Activated T-helper 9 cell treated with anti-CD3 and anti-CD28 coated beads, Interleukin-2, amount 50 U/mL, for 16 hours (primary cell): Measurements from ENCODE around the gene TOX3.

Experiments used
- DNase-seq: peaks from one replicate; pipeline ENCODE4 v3.0.0-alpha.2; 2020; ENCODE audit warnings: low read depth

TOX3 gene

DNA sequence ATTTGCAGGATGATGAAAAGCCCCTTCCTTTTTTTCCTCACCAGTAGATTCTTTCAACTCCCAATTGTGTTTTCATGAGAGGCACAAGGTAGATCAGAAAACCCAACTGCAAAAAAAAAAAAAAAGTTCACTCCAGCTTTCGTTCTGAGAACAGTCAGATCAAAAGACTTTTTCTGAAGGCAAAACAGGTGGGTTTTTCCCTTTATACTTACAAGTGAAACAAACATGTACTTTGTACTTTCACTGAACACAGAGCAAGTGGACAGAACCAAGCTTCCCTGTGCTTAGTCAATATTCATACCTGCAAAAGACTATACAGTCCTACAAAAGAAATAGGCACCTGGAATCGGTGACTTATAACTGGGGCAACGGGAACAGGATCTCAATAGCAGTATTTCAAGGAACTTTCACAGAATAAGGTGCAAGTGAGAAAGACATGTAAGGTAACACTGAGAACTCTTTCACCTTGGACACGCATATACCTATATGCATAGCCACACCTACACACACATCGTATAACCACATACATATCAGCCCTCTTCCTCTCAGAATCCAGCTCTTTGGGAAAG lies 54.1 kb downstream of the TOX3 start:
- no peak for DNase-seq

DNA sequence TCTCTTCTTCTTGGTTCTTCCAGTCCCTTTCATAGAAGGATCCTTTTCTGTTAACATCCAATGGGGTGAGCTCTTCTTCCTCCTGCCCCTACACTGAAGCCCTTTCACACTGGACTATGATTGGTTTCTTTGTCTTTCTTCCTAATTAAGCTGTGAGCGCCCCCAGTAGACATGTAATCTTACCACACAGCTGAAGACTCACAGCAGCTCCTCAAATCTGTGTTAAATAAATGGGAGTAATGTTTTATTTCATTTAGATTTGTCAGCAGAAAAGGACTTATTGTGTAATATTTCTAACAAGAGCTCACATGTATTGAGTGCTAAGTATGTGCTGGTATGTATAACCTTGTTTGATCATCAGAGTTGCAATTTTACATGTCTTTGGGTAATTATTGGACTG lies 55.7 kb downstream of the TOX3 start:
- no peak for DNase-seq

DNA sequence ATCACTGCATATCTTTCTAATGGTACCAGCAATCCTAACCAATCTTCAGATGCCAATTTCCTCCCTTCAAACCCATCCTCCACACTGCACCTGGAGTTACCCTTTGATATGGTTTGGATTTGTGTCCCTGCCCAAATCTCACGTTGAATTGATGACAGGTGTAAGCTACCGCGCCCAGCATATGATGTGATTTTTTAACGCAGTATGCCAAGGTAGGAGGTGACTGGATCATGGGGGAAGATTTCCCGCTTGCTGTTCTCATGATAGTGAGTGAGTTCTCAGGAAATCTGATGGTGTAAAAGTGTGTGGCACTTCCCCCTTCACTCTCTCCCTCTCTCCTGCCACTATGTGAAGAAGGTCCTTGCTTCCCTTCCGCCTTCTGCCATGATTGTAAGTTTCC lies 57.0 kb downstream of the TOX3 start:
- no peak for DNase-seq

DNA sequence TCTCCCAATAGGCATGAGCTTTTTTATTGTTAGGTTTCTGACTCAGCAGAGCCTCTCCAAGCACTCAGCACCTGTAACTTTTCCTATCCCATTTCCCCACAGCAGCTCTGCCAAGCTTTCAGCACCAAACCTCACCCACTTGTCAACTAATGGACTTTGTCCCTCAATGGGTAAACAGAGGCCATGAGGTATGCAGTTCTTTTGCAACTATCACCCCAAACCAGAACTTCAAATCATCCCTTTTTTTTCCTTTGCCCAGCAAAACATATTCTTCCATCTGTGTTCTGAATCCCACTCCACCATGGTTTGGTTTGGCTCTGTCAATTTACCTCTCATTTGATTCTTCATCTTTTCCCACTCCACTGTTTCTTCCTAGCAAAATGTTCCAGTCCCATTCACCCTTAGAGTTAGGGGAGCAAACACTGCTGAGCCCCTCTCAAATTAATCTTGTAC lies 58.1 kb downstream of the TOX3 start:
- no peak for DNase-seq

DNA sequence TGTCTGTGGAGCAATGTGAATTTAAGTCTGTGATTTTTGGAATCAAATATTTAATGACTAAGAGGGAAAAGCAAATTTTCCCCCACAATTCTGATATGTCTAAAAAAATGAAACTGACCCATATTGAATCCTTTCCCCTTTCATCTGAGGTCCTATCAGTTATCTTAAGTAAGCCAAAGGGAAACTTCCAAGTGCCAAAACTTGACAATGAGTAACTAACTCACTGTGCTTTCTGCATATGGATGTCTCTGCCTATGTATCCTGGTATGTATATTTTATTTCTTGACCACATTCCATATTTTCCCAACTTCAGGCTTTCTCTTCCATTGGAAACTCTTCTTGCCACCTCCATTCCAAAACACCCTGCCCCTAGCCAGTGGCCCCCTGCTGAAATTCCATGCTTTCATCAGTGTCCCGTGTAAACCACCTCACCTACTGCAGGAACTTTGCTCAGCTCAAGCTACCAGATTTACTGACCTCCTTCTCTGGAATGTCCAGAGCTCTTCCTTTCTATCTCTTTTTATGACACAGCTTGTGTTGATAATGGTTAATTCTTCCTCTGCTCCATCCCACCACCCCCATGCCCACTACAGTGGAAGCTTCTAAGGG lies 59.0 kb downstream of the TOX3 start:
- no peak for DNase-seq

DNA sequence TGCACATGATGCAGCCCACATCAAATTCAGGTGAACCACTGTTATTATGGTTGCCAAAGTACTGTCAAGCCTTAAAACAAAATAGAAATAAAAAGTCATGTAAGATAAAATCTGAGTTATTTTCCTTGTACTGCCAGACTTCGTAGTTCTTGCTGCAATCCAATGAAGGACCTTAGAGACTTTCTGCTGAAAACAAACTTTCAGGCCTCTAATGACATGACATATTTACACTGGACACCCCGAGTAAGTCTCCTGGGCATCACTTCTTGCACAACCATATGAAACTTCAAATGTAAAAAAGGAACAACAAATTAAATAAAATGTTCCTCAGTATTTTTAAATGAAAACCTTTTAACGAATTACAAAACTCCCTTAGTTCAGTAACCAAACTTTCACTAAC lies 66.7 kb downstream of the TOX3 start:
- no peak for DNase-seq

DNA sequence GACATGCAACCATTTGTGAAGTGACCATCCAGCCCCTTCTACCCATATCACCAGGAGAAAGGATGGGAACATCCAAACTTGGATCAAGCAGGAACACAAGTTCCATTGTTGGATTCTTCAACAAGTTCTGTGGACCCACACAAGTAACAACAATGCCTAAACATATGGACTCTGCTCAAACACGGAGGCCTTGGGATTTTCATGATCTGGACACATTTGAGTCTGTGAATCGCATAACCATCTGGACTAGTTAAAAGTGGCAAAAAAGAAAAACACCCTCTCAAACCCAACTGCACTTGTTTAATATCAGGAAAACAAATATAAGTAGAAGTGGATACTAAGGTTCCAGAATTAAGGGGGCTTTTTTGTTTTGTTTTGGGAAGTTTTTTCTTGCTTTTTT lies 70.8 kb downstream of the TOX3 start:
- no peak for DNase-seq

DNA sequence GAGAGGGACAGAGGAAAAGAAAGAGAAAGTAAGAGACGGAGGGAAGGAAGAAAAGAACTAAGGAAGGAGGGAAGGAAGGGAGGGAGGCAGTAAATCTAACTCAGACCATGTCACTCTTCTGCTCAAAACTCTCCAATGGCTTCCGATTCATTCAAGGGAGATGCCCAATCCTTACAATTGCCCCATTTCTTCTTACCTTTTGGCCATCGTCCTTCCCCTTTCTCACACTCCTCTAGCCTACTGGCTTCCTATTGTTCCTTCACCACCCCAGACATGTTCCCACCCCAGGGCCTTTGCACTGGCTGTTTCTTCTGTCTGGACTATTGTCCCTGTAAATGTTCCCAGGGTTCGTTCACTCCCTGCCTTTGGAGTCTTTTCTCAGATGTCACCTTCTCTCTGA lies 72.3 kb downstream of the TOX3 start:
- DNase-seq: no peak

DNA sequence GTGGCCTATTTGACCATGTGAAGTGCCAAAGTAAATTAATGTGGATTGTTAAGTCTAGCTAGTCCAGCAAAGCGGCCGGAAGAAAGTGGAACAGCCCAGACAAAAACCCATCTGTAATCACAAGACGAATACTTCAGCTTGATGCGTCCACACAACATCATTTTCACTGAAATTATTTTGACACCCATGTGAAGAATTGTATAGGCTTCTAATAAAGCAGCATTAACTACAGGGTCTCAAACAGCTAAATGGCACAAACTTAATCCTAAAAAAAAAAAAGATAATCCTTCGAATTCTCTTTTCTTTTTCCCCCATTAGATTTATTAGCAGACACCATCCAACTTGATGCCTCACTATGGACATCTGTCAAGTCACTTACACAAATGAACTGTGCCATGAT lies 73.8 kb downstream of the TOX3 start:
- no peak for DNase-seq

DNA sequence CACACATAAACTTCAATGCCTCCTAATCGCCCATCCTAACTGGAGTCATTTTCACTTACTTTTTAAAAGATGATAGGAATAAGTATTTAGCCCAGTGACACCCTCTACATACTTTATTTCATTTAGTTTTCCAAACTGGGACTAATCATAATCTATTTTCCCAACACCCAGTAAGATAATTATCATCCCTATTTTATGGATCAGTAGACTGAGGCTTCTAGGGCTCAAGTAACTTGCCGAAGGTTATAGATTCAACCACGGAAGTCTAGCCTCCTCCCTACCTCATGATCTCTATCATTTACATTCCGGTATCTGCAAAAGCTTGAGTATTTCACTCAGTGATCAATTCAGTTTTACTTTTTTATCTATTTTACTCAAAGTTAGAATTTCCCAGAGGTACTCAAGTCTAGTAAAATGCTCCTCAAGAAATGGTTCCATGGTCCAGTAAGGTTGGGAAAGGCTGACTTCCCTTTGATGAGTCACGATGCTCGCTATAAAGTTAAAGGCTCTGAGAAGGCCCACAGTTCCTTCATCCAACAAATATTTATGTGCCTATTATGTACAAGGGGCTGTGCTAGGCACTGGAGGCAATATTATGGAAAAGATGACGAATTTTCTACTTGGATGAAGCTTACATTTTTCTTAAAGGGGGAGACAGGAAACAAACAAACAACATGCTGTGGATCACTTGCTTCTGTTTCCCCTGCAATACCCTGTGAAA lies 75.1 kb downstream of the TOX3 start:
- no peak for DNase-seq

DNA sequence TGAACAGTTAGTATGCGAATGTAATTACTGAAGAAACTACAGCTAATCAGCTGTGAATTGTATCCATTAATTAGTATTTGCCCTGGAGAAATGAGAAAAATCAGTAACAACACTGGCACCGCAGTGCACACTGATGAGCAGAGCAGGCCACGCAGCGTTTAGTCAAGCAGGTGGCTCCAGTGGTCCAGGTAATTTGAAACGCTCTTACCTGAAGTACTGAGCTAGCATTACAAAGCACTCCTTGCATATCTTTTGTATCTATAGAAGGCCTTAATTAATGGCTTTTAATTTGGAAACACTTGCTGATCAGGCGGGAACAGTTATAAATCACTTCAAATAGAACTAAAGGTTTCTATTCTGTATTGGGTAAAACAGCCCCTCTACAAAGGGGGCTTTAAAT lies 76.4 kb downstream of the TOX3 start:
- DNase-seq: no peak

DNA sequence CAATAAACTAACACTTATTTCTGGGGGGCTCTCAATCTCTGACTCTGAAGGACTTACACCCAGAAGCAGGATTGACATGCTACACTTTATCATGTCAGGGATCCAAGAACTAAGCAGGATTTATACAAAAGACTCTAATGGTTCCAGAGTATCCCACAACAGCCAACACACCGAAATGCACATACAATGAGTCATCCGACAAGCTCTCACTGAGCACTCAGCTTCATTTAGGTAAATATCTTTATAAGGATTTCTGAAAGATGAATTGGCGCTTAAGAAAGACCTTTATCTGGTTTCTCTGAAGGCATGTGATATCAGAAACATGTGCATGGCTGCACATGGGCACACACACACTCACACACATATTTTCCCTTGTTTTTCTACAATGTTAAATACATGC lies 77.2 kb downstream of the TOX3 start:
- DNase-seq: no peak

DNA sequence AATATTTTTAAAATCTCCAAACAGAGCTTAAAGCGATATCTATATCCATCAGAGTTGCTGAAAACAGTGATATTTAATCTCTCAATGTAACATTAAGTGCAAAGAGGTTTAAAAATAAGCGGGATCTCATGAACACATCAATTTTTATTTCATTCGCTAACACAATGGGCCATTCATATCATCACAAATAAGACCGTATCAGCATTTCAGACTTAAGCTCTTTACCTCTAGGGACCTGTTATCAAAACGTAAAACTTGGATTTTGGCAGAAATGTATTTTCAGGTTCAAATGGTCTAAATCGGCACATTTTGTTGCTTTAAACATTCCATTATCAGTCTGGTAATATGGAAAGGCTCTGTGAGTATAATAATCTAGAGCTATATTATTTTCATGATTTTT lies 77.9 kb downstream of the TOX3 start:
- DNase-seq: no peak

DNA sequence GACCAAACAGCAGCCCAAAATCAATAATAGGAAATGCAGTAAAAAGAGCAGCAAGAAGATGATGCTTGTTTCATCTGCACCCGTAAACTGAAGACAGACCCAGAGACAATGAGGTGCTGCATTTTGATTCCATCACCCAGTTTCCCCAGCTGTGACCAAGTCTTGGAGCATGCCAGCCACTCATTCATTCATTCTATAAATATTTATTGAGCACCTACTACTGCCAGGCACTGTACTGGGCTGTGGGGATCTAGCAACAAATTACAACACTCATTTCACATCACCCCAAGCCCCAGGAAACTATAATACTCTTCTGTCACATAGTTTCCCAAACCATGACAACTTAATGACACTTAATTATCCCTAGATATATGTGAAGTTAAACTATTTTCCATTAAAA lies 79.2 kb downstream of the TOX3 start:
- DNase-seq: no peak

DNA sequence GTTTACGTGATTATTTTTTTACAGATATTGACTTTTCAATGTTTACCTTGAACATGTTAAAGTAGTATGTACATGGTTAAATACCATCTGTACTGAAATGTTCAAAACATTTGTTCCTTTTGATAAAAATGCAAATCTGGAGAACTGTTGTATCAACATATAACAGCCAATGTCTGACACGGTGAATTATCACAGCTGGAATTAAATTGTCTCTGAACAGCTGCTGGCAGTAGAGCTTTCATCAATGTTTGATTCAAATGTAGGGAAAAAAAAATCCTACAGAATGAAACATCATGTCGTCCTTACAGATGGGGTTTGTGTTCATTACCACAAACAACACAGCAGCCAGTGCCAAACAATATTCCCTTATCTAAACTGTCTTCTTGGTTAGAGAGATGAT lies 79.9 kb downstream of the TOX3 start:
- no peak for DNase-seq

DNA sequence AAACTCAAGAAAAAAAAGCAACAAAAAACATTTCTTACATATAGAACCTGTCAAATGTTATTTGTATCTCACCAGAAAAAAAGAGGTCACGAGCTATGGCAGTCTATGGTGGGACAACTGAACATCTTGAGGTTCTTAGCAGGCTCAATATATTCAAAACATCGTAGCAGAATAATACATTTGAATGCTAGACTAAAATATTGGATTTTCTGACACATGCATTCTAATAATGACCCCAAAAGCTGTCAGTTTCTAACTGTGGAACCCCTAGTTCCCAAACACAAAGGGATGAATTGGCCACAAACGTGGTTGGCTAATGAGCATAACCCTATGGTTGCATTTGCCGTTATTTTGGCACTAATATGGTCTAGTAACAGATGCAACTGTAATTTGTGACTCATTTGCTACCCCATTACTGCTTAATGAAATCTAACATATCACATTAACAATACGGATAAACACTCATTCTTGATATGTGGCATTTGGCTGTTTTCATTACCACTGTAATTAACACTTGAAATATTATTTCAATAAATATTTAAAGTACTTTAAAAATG lies 81.2 kb downstream of the TOX3 start:
- no peak for DNase-seq

DNA sequence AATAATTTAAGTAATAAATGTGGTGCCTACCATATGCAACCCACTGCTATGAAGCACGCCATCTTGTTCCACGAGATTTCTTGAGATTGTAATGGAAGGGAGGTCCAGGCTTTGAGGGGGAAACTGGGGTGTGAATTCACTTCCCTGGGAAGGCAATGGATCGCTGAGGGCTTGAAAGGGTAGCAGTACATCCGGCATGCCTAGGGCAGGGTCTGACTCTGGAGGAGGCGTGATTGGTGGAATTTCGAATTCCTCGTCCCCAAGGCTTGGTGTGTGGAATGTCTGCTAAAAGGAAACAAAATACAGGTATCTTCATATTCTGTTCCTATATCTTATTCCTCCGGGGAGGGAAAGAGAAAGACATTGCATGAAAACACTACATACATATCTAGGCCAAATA lies 83.0 kb downstream of the TOX3 start:
- DNase-seq: no peak

DNA sequence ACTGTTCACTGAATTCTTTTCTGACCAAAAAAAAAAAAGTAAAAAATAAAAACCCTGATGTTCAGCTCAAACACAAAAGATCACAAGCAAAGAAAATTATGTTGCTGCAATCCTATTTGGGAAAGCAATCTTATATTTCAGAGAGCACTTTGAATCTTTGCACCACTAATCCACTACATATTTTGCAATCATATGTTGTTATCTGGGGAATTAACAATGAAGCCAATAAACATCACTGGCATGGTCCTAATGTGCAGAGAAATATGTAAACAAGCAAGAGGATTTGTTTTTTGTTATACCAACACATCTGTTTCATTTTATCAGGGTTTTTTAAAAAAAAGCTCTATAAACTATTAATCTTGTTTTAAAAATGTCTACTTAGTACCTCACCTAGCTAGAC lies 84.1 kb downstream of the TOX3 start:
- DNase-seq: no peak

DNA sequence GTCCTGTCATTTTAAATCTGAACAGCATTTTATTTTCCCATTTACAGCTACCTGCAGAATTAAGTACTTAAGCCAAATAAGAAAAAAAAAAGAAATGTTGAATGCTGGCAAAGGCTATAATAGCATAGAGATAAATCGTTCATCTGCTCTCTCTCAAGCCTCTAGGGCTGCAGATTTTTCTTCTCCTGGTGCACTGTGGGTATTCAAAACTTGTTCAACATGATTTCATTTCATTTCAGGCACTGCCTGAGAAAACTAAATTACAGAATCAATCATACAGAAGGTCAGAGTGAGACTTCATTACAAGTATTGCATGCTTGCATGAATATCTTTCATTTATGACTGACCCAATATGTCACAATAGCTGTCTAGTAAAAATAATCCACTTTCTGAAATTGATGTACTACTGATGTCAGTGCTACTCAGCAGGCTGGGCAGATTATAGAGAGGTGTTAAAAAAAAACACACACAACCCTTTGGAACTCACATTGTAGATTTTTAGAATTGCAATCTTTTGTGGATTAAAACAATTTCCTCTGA lies 86.2 kb downstream of the TOX3 start:
- DNase-seq: no peak

DNA sequence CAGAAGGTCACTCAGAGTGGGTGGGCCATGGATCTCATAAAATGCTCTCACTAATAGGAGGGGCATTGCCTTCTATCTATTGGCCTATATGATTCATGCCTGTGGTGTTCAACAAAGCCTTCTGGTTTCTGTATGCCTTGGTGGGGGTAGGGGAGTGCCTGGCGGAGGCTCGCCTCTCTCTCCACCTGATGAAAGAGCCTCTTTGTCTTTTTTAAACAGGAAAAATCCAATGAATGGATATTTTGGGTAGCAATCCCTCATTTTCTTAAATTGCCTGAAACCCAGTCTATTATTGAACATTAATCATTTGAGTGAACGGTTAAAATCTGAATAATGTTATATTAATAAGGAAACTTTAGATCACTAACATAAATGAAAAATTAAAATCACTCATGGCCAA lies 90.6 kb downstream of the TOX3 start:
- no peak for DNase-seq

DNA sequence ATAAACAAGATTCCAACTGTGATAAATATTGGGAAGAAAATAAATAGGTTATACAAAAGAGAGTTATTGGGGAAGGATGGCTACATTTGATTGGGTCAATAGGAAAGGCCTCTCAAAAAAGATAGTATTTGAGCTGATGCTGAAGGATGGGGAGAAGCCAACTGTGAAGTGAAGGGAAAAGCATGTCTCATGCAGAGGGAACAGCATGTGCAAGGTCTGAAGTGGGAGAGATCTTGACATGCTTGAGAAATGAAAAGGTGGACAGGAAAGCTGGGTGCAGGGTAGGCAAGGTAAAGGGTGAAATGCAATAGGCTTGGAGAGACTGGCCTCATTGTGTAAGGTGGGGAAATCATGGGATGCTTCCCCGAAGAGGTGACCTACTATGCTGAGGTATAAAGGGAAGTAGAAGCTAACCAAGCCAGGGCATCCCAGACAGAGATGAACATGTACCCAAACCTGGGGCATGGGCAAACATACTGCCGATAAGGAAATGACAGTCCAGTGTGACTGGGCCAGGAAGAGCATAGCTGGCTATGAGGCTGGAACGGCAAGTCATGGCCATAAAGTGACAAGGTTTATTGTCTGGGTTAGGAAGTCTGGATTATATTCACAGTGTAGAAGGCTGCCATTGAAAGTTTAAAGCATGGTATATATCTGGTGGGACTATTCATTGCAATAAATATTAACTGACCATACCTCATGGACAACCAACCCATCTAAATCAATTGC lies 91.2 kb downstream of the TOX3 start:
- no peak for DNase-seq

DNA sequence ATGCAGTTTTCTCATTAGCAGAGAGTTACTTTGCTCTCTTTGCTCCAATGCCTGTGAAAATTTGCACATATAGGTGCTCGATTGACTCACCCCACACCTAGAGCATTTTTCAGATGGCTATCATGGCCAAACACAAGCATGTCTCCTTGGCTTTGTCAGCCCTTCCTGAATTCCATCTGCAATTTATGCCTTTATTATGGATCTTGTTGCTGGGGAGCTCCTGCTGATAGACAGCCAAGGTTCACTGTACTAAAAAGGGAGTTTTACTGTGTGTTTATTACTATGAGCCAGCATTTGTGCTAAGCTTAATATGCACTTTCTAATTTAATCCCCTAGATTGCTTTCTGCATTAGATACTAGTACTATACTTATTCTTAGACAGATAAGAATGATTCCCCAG lies 93.3 kb downstream of the TOX3 start:
- no peak for DNase-seq
